ENCODE data around the gene ELN.
A peak's percentile ranks its signal among the peaks of the same experiment; 100 is the strongest.

The ELN gene

GRCh38 chr7:74083117-74083876, 55.3 kb downstream of the ELN start, which contains the start of gene LIMK1:
LIMK1 (plus strand) TSS chr7:74083804; CDS start chr7:74083991, 187 bp downstream.
- TF ChIP-seq POLR2A (IDR thresholded peaks at IDR 0.05; ENCODE audit: low read depth, low read length): no peak
- no peak for TF ChIP-seq POLR2AphosphoS5 (IDR thresholded peaks at IDR 0.05; ENCODE audit: low read depth, low read length)
- peak; percentile 96 for DNase-seq (ENCODE audit: insufficient read length, low spot score)
- peak; percentile 90 for FAIRE-seq

GRCh38 chr7:74083928-74084721, 56.2 kb downstream of the ELN start:
- peak; percentile 48 for FAIRE-seq
- TF ChIP-seq POLR2A (IDR thresholded peaks at IDR 0.05; ENCODE audit: low read depth, low read length): no peak
- TF ChIP-seq POLR2AphosphoS5 (IDR thresholded peaks at IDR 0.05; ENCODE audit: low read depth, low read length): no peak
- no peak for TF ChIP-seq PAX5 (IDR thresholded peaks at IDR 0.05; ENCODE audit: insufficient read depth, low read length, severe bottlenecking)
- TF ChIP-seq TAF1 (IDR thresholded peaks at IDR 0.05; ENCODE audit: low read depth, low read length): no peak
- TF ChIP-seq POU2F2 (IDR thresholded peaks at IDR 0.05; ENCODE audit: low read depth, low read length): no peak
- TF ChIP-seq SPI1 (IDR thresholded peaks at IDR 0.05; ENCODE audit: low read depth, low read length): no peak
- no peak for DNase-seq (ENCODE audit: insufficient read length, low spot score)

- DNase-seq (ENCODE audit: insufficient read length, low spot score) (no peak), FAIRE-seq (no peak)
- no peak for TF ChIP-seq POLR2AphosphoS5 (IDR thresholded peaks at IDR 0.05; ENCODE audit: low read depth, low read length)
- no peak for TF ChIP-seq POLR2A (IDR thresholded peaks at IDR 0.05; ENCODE audit: low read depth, low read length)
- no peak for TF ChIP-seq SPI1 (IDR thresholded peaks at IDR 0.05; ENCODE audit: low read depth, low read length)
- no peak for TF ChIP-seq POU2F2 (IDR thresholded peaks at IDR 0.05; ENCODE audit: low read depth, low read length)
- TF ChIP-seq TAF1 (IDR thresholded peaks at IDR 0.05; ENCODE audit: low read depth, low read length): no peak
- TF ChIP-seq PAX5 (IDR thresholded peaks at IDR 0.05; ENCODE audit: insufficient read depth, low read length, severe bottlenecking): no peak
Measured at GRCh38 chr7:74084722-74085578, 57.0 kb downstream of the ELN start.

- TF ChIP-seq POU2F2 (IDR thresholded peaks at IDR 0.05; ENCODE audit: low read depth, low read length): no peak
- TF ChIP-seq POLR2AphosphoS5 (IDR thresholded peaks at IDR 0.05; ENCODE audit: low read depth, low read length): no peak
- no peak for TF ChIP-seq TAF1 (IDR thresholded peaks at IDR 0.05; ENCODE audit: low read depth, low read length)
- TF ChIP-seq SPI1 (IDR thresholded peaks at IDR 0.05; ENCODE audit: low read depth, low read length): no peak
- no peak for TF ChIP-seq PAX5 (IDR thresholded peaks at IDR 0.05; ENCODE audit: insufficient read depth, low read length, severe bottlenecking)
- TF ChIP-seq POLR2A (IDR thresholded peaks at IDR 0.05; ENCODE audit: low read depth, low read length): no peak
- FAIRE-seq (no peak), DNase-seq (ENCODE audit: insufficient read length, low spot score) (no peak)
Measured at GRCh38 chr7:74087791-74088453, 59.9 kb downstream of the ELN start.

- TF ChIP-seq TAF1 (IDR thresholded peaks at IDR 0.05; ENCODE audit: low read depth, low read length): no peak
- no peak for DNase-seq (ENCODE audit: insufficient read length, low spot score)
- no peak for FAIRE-seq
Measured at GRCh38 chr7:74092321-74092963, 64.5 kb downstream of the ELN start.

GRCh38 chr7:74092964-74093471, 65.0 kb downstream of the ELN start:
- DNase-seq (ENCODE audit: insufficient read length, low spot score): peak; percentile 70
- TF ChIP-seq POLR2A (IDR thresholded peaks at IDR 0.05; ENCODE audit: low read depth, low read length) (peak; percentile 45), POLR2AphosphoS5 (IDR thresholded peaks at IDR 0.05; ENCODE audit: low read depth, low read length) (peak; percentile 61; the same call in 1 of the 2 replicates), TAF1 (IDR thresholded peaks at IDR 0.05; ENCODE audit: low read depth, low read length) (peak; percentile 62), POU2F2 (IDR thresholded peaks at IDR 0.05; ENCODE audit: low read depth, low read length) (no peak), SPI1 (IDR thresholded peaks at IDR 0.05; ENCODE audit: low read depth, low read length) (peak; percentile 76), PAX5 (IDR thresholded peaks at IDR 0.05; ENCODE audit: insufficient read depth, low read length, severe bottlenecking) (no peak)
- peak; percentile 91 for FAIRE-seq

- peak; percentile 31 for FAIRE-seq
- no peak for DNase-seq (ENCODE audit: insufficient read length, low spot score)
- no peak for TF ChIP-seq PAX5 (IDR thresholded peaks at IDR 0.05; ENCODE audit: insufficient read depth, low read length, severe bottlenecking)
- no peak for TF ChIP-seq TAF1 (IDR thresholded peaks at IDR 0.05; ENCODE audit: low read depth, low read length)
- TF ChIP-seq POU2F2 (IDR thresholded peaks at IDR 0.05; ENCODE audit: low read depth, low read length): no peak
- no peak for TF ChIP-seq SPI1 (IDR thresholded peaks at IDR 0.05; ENCODE audit: low read depth, low read length)
- TF ChIP-seq POLR2A (IDR thresholded peaks at IDR 0.05; ENCODE audit: low read depth, low read length): no peak
- no peak for TF ChIP-seq POLR2AphosphoS5 (IDR thresholded peaks at IDR 0.05; ENCODE audit: low read depth, low read length)
Measured at GRCh38 chr7:74093671-74094223, 65.8 kb downstream of the ELN start.
